ENCODE measurements around the gene IKZF2. TPM values are rescaled to one million over a fixed set of nuclear protein-coding genes. Genes with fewer than 3 reads are reported as not detected.

The IKZF2 gene
- total and polyA plus RNA-seq, 9 donors, result 0.52 to 7.4 (median 5.0) TPM

- H3K4me3 ChIP-seq, result no peak overlapping the region
- H3K9me3 ChIP-seq, result no peaks in the 10 kb centered on the region
- H3K27me3 ChIP-seq, result no peaks in the 10 kb centered on the region
- DNase-seq, result no peak
- H3K27ac ChIP-seq, result no peak overlapping the region
- H3K36me3 ChIP-seq, result no peaks in the 10 kb centered on the region
- intact Hi-C loops (cut with DNase I), result no loop called here
- H3K4me1 ChIP-seq (ENCODE audit: insufficient read depth), result no peaks in the 10 kb centered on the region
- TF ChIP-seq POLR2A (IDR thresholded peaks at IDR 0.05) (no peak), EP300 (IDR thresholded peaks at IDR 0.05) (no peak), CTCF (IDR thresholded peaks at IDR 0.05) (no peak)
These were observed 67.2 kb downstream of the IKZF2 start for GRCh38 chr2:213084261-213084660.

GRCh38 chr2:213080969-213081617, 70.3 kb downstream of the IKZF2 start:
- Histone ChIP-seq H3K4me1 (ENCODE audit: insufficient read depth) (no peaks in the 10 kb centered on the region), H3K36me3 (no peaks in the 10 kb centered on the region), H3K27ac (no peak overlapping the region), H3K4me3 (no peak overlapping the region), H3K27me3 (no peaks in the 10 kb centered on the region), H3K9me3 (no peaks in the 10 kb centered on the region)
- no peak for TF ChIP-seq CTCF (IDR thresholded peaks at IDR 0.05)
- TF ChIP-seq EP300 (IDR thresholded peaks at IDR 0.05), result no peak
- no peak for TF ChIP-seq POLR2A (IDR thresholded peaks at IDR 0.05)
- DNase-seq, result no peak
- intact Hi-C loops (cut with DNase I), result no loop called here

- no peak for DNase-seq
- H3K4me3 ChIP-seq, result no peak overlapping the region
- no peaks in the 10 kb centered on the region for H3K27me3 ChIP-seq
- H3K36me3 ChIP-seq, result no peaks in the 10 kb centered on the region
- no peaks in the 10 kb centered on the region for H3K9me3 ChIP-seq
- no peak overlapping the region for H3K27ac ChIP-seq
- TF ChIP-seq POLR2A (IDR thresholded peaks at IDR 0.05) (no peak), CTCF (IDR thresholded peaks at IDR 0.05) (no peak), EP300 (IDR thresholded peaks at IDR 0.05) (no peak)
- no peaks in the 10 kb centered on the region for H3K4me1 ChIP-seq (ENCODE audit: insufficient read depth)
- intact Hi-C loops (cut with DNase I), result no loop called here
These were observed 71.7 kb downstream of the IKZF2 start for GRCh38 chr2:213079756-213080155.

GRCh38 chr2:213078686-213079085, 72.7 kb downstream of the IKZF2 start:
- intact Hi-C loops (cut with DNase I), result no loop called here
- TF ChIP-seq POLR2A (IDR thresholded peaks at IDR 0.05) (no peak), EP300 (IDR thresholded peaks at IDR 0.05) (no peak), CTCF (IDR thresholded peaks at IDR 0.05) (no peak)
- Histone ChIP-seq H3K36me3 (no peaks in the 10 kb centered on the region), H3K4me3 (no peak overlapping the region), H3K27me3 (no peaks in the 10 kb centered on the region), H3K4me1 (ENCODE audit: insufficient read depth) (no peaks in the 10 kb centered on the region), H3K9me3 (no peaks in the 10 kb centered on the region), H3K27ac (no peak overlapping the region)
- WGBS, 3 donors, result 95 to 100% (median 98%) methylated on average over 1 of the region's 1 CpG
- no peak for DNase-seq

Data from ovary (tissue), 9 donors.